ENCODE data around the gene TRPM1.

Gene TRPM1

DNA sequence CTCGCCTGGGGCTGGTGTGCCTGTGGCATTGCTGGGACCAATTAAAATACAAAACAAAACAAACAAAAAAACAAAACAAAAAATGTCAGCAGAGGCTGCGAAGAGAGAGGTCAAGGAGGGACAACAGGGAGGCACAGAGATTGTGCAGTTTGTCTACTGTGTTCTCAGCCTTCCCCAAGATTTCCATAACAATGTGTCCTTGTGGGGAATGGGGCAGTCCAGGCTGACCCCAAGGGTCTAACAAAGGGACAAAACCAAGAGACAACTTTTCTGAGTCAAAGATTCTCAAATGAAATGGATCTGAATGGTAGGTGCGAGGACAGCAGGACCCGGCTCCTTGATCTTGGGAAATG, 46.4 kb upstream of the TRPM1 start:
- H3K4me3 ChIP-seq (ENCODE audit: low read depth, low read length): no peak overlapping the region
- H3K4me1 ChIP-seq: no peaks in the 10 kb centered on the region
- TF ChIP-seq, protein P1, sequence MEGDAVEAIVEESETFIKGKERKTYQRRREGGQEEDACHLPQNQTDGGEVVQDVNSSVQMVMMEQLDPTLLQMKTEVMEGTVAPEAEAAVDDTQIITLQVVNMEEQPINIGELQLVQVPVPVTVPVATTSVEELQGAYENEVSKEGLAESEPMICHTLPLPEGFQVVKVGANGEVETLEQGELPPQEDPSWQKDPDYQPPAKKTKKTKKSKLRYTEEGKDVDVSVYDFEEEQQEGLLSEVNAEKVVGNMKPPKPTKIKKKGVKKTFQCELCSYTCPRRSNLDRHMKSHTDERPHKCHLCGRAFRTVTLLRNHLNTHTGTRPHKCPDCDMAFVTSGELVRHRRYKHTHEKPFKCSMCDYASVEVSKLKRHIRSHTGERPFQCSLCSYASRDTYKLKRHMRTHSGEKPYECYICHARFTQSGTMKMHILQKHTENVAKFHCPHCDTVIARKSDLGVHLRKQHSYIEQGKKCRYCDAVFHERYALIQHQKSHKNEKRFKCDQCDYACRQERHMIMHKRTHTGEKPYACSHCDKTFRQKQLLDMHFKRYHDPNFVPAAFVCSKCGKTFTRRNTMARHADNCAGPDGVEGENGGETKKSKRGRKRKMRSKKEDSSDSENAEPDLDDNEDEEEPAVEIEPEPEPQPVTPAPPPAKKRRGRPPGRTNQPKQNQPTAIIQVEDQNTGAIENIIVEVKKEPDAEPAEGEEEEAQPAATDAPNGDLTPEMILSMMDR (IDR thresholded peaks at IDR 0.05; ENCODE audit: low read depth, low read length): no peak

DNA sequence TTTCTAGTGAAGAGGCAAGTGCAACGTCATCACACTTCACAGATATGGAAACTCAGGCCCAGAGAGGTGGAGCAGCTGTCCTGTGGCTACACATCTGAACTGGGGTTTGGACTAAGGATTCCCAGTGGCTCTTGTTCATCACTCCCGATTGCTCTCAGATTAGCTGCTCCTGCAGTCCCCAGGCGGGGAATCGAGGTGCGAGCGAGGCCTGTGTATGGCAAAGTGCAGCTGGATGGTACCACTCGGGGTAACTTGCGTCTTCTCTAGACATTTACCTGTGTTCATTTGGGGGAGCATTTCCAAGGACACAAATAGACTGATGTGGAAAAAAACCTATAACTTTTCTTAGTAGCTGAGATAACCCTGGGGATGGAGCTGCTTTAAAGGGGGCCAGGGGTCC, 45.9 kb upstream of the TRPM1 start:
- TF ChIP-seq, protein P1 (IDR thresholded peaks at IDR 0.05; ENCODE audit: low read depth, low read length): no peak
- H3K27me3 ChIP-seq: peaks cover 4% of the 10 kb centered on the region; the same call in 1 of the 2 replicates
- no peak overlapping the region for H3K4me3 ChIP-seq (ENCODE audit: low read depth, low read length)
- no peak for DNase-seq
- no peaks in the 10 kb centered on the region for H3K9me3 ChIP-seq
- no peaks in the 10 kb centered on the region for H3K36me3 ChIP-seq
- H3K4me1 ChIP-seq: no peaks in the 10 kb centered on the region

More for the DNA sequence above, 46.4 kb upstream of the TRPM1 start:
- DNase-seq: no peak
- Histone ChIP-seq H3K9me3 (no peaks in the 10 kb centered on the region), H3K36me3 (no peaks in the 10 kb centered on the region), H3K27me3 (0 out of 2 replicates have a peak, but pooled peaks cover 2% of the 10 kb centered on the region)

DNA sequence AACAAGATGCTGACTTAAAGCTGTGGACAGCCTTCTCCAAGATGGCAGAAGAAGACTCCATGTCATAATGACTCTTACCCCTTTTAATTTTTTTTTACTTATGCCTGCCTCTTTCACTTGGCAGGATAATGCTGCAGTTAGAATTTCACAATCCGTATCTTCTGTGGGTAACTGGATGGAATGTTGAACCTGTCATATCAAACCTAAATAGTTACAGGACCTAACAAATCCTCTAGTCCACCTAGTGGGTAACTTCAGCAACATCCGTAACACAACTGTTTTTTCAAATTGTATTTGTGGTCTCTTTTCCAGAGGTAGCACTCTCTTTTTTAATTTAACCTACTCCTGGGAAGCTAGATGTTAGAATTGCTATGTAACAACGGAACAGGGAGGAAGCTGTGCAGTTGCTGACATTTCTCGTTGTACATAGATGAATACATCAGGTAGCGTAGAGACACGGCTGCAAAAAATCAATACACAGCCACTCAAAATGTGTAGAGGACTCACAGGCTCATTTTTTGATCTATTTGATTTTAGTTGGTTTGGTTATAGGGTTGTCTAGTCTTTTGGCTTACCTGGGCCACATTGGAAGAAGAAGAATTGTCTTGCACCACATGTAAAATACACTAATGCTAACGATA, 43.9 kb upstream of the TRPM1 start:
- H3K27me3 ChIP-seq: peaks cover 7% of the 10 kb centered on the region; the same call in 1 of the 2 replicates
- no peaks in the 10 kb centered on the region for H3K36me3 ChIP-seq
- TF ChIP-seq, protein P1 (IDR thresholded peaks at IDR 0.05; ENCODE audit: low read depth, low read length): peak; percentile 26
- H3K9me3 ChIP-seq: no peaks in the 10 kb centered on the region
- H3K4me1 ChIP-seq: no peaks in the 10 kb centered on the region
- no peak for DNase-seq
- H3K4me3 ChIP-seq (ENCODE audit: low read depth, low read length): no peak overlapping the region

DNA sequence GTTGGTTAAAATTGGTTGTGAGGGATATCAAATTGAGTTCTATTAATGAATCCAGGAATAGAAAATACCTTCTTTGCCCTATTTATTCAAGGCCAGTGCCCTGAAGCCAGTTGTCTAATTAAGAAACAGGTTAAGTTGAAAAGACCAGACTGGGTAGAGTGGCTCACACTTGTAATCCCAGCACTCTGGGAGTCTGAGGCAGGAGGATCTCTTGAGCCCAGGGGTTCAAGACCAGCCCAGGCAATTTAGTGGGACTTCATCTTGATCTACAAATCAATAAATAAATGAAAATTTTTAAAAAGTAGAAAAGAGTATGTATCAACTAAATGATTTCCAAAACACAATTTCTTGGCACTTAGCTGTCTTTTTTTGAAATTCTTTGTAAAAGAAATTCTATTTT, 40.3 kb upstream of the TRPM1 start:
- Histone ChIP-seq H3K27me3 (peaks cover 7% of the 10 kb centered on the region; the same call in 1 of the 2 replicates), H3K36me3 (no peaks in the 10 kb centered on the region), H3K4me1 (no peaks in the 10 kb centered on the region), H3K9me3 (no peaks in the 10 kb centered on the region), H3K4me3 (ENCODE audit: low read depth, low read length) (no peak overlapping the region)
- TF ChIP-seq, protein P1 (IDR thresholded peaks at IDR 0.05; ENCODE audit: low read depth, low read length): no peak
- DNase-seq: no peak

DNA sequence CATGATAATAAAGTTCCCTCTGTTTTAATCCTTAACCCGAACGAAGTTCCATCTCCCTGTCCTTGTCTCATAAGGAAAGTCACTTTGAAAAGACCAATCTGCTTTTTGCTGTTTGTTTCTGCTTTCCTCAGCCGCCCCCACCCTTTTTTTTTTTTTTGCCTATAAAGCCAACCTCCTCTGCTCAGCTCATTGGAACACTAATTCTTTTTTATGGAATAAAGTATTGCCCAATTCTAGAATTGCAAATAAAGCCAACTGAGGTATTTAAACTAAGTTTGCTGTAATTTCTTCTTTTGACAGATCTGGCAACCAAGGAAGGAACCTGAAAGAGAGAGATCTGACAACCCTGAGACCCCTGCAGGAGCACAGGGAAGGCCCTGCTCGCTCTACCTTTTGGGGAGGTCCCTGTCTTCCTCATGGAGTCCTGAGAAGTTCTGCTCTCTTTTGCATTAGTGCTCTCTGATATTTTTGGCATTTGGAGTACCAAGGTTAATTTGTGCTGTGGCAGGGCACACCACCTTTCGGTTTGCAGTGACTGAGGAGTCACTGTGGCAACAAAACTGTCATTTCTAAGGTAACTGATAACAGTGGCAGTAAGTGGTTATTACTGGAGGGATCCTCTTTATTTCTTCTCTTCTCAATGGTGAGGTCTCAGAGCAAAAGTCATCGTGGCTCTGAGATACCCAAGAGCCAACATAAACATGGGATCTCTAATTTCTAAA, 35.2 kb upstream of the TRPM1 start:
- Histone ChIP-seq H3K4me3 (ENCODE audit: low read depth, low read length) (no peak overlapping the region), H3K27me3 (no peaks in the 10 kb centered on the region), H3K4me1 (no peaks in the 10 kb centered on the region), H3K9me3 (no peaks in the 10 kb centered on the region), H3K36me3 (no peaks in the 10 kb centered on the region)
- TF ChIP-seq, protein P1 (IDR thresholded peaks at IDR 0.05; ENCODE audit: low read depth, low read length): no peak
- no peak for DNase-seq

DNA sequence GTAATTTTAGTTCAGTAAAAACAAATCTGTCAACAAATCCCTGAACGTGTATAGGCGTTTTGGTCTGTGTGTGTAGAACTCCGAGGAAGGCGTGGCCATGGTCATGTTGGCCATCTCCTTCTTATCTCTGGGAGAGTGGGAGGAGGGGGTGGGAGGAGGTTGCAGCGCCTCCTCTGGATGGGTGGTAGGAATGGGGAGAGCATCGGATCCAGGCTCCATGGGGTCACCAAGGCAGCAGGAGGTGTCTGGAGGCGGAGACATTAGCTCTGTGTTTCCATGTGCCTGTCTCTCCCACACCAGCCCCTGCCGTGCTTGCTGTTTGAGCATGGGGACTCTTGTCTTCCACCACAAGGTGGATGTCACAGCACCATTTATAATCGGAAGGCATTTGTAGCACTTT, 34.5 kb upstream of the TRPM1 start:
- no peaks in the 10 kb centered on the region for H3K4me1 ChIP-seq
- no peaks in the 10 kb centered on the region for H3K27me3 ChIP-seq
- H3K36me3 ChIP-seq: no peaks in the 10 kb centered on the region
- no peak for DNase-seq
- TF ChIP-seq, protein P1 (IDR thresholded peaks at IDR 0.05; ENCODE audit: low read depth, low read length): peak; percentile 33
- H3K9me3 ChIP-seq: no peaks in the 10 kb centered on the region
- no peak overlapping the region for H3K4me3 ChIP-seq (ENCODE audit: low read depth, low read length)
